Kidney epithelial cell (primary cell): ENCODE measurements around the gene TFPI. TPM values are rescaled to one million over a fixed set of nuclear protein-coding genes. Genes with fewer than 3 reads are reported as not detected.
"Not testable (repeated sequence)": the region's sequence is repeated elsewhere in the genome, so short reads cannot be mapped to it uniquely, and the experiment has no call there.

Experiments
- DNase-seq: peaks from one replicate; pipeline ENCODE4 v3.0.0-alpha.2; 2010; ENCODE audit warnings: low read depth
- H3K27me3 ChIP-seq: 2 replicates; pipeline ENCODE4 v1.6.0; 2011; ENCODE audit warnings: low read length; ENCODE audit not compliant: control insufficient read depth, insufficient read depth
- H3K36me3 ChIP-seq: 2 replicates; pipeline ENCODE4 v1.5.1; 2011; ENCODE audit warnings: low read length; ENCODE audit not compliant: control insufficient read depth, insufficient read depth
- H3K4me3 ChIP-seq: 2 replicates; pipeline ENCODE4 v1.5.1; 2011; ENCODE audit warnings: low read depth, mild to moderate bottlenecking, control low read depth, low read length
- CTCF ChIP-seq: IDR thresholded peaks from 2 replicates; pipeline ENCODE4 v1.5.1; 2011; ENCODE audit warnings: mild to moderate bottlenecking, moderate library complexity, low read length, control low read depth, inconsistent platforms; ENCODE audit not compliant: insufficient read depth, poor library complexity, severe bottlenecking
- total RNA-seq: library from RNA; depleted of rRNA; stranded (reverse); fragments of >200 nt; gene quantifications from 2 replicates; pipeline ENCODE4 v1.2.3, GENCODE V29; 2015

Gene TFPI
- total RNA-seq, 1 donor from 2014 or later = 31.1 TPM

GRCh38 chr2:187541086-187542085 lies 12.8 kb downstream of the TFPI start:
- no peak for TF ChIP-seq CTCF
- no peak overlapping the region for H3K4me3 ChIP-seq
- H3K27me3 ChIP-seq = no peaks in the 10 kb centered on the region
- H3K36me3 ChIP-seq = no peaks in the 10 kb centered on the region
- no peak for DNase-seq

GRCh38 chr2:187538222-187538621 lies 16.0 kb downstream of the TFPI start:
- not testable (repeated sequence) for H3K36me3 ChIP-seq, H3K4me3 ChIP-seq, DNase-seq, H3K27me3 ChIP-seq

GRCh38 chr2:187535381-187535780 lies 18.9 kb downstream of the TFPI start:
- not testable (repeated sequence) for DNase-seq, H3K36me3 ChIP-seq, H3K4me3 ChIP-seq, H3K27me3 ChIP-seq

- no peak for TF ChIP-seq CTCF
- Histone ChIP-seq H3K27me3 (no peaks in the 10 kb centered on the region), H3K36me3 (no peaks in the 10 kb centered on the region), H3K4me3 (no peak overlapping the region)
- DNase-seq = no peak
Measured at GRCh38 chr2:187532333-187533120, 21.7 kb downstream of the TFPI start.

- no peak for DNase-seq
- Histone ChIP-seq H3K36me3 (no peaks in the 10 kb centered on the region), H3K27me3 (no peaks in the 10 kb centered on the region), H3K4me3 (no peak overlapping the region)
- TF ChIP-seq CTCF = no peak
Measured at GRCh38 chr2:187529977-187530721, 24.1 kb downstream of the TFPI start.

- H3K4me3 ChIP-seq = no peak overlapping the region
- no peaks in the 10 kb centered on the region for H3K36me3 ChIP-seq
- no peak for TF ChIP-seq CTCF
- no peak for DNase-seq
- H3K27me3 ChIP-seq = no peaks in the 10 kb centered on the region
Measured at GRCh38 chr2:187529248-187529976, 24.8 kb downstream of the TFPI start.
